GM18858 (cell line): ENCODE data around the gene KCNG4.
A peak's percentile ranks its signal among the peaks of the same experiment; 100 is the strongest.
"Not testable (repeated sequence)": the region's sequence is repeated elsewhere in the genome, so short reads cannot be mapped to it uniquely, and the experiment has no call there.

ENCODE experiments used
- ATAC-seq: cut with Tn5 transposase; IDR thresholded peaks from one replicate; pipeline ENCODE4 v1.9.1; 2021; ENCODE audit not compliant: unreplicated experiment

Gene KCNG4

GRCh38 chr16:84207879-84208278 lies 31.9 kb downstream of the KCNG4 start:
- ATAC-seq = no peak

GRCh38 chr16:84207251-84207650 lies 32.6 kb downstream of the KCNG4 start:
- ATAC-seq = no peak

- no peak for ATAC-seq
Measured at GRCh38 chr16:84205976-84206691, 33.7 kb downstream of the KCNG4 start.

- ATAC-seq = not testable (repeated sequence)
Measured at GRCh38 chr16:84205123-84205522, 34.7 kb downstream of the KCNG4 start.

GRCh38 chr16:84204551-84204950 lies 35.3 kb downstream of the KCNG4 start:
- not testable (repeated sequence) for ATAC-seq

- ATAC-seq = no peak
Measured at GRCh38 chr16:84199861-84200260, 40.0 kb downstream of the KCNG4 start.

- ATAC-seq = no peak
Measured at GRCh38 chr16:84199097-84199496, 40.7 kb downstream of the KCNG4 start.

GRCh38 chr16:84198401-84198800 lies 41.4 kb downstream of the KCNG4 start:
- ATAC-seq = no peak

GRCh38 chr16:84197466-84198128 lies 42.2 kb downstream of the KCNG4 start:
- no peak for ATAC-seq

GRCh38 chr16:84196727-84197394 lies 43.0 kb downstream of the KCNG4 start:
- ATAC-seq = no peak

- no peak for ATAC-seq
Measured at GRCh38 chr16:84196101-84196500, 43.7 kb downstream of the KCNG4 start.

GRCh38 chr16:84195201-84196093 lies 44.4 kb downstream of the KCNG4 start:
- no peak for ATAC-seq

- ATAC-seq = no peak
Measured at GRCh38 chr16:84194470-84195200, 45.2 kb downstream of the KCNG4 start.

- ATAC-seq = no peak
Measured at GRCh38 chr16:84194018-84194417, 45.8 kb downstream of the KCNG4 start.

GRCh38 chr16:84193480-84193879 lies 46.3 kb downstream of the KCNG4 start:
- no peak for ATAC-seq

- no peak for ATAC-seq
Measured at GRCh38 chr16:84191466-84191865, 48.3 kb downstream of the KCNG4 start.

GRCh38 chr16:84190731-84191388 lies 49.0 kb downstream of the KCNG4 start, which contains the start of gene ADAD2:
TSS of gene ADAD2 (plus strand) at chr16:84191157. CDS start at chr16:84191231, 74 bp downstream.
- ATAC-seq = no peak

GRCh38 chr16:84186685-84187437 lies 53.0 kb downstream of the KCNG4 start, which contains the start of gene TAF1C:
TSS of gene TAF1C (minus strand) at chr16:84187057. CDS start at chr16:84184988, 2,069 bp downstream.
- ATAC-seq = peak; percentile 90

- no peak for ATAC-seq
Measured at GRCh38 chr16:84184775-84185174, 55.0 kb downstream of the KCNG4 start.
